T-helper 22 cell (primary cell): Measurements from ENCODE around the gene GIPC2.
A peak's percentile ranks its signal among the peaks of the same experiment; 100 is the strongest.
"Not testable (repeated sequence)": the region's sequence is repeated elsewhere in the genome, so short reads cannot be mapped to it uniquely, and the experiment has no call there.

ENCODE experiments used
- DNase-seq: peaks from one replicate; pipeline ENCODE4 v3.0.0-alpha.2; 2020; ENCODE audit warnings: low read depth

GIPC2 gene

GRCh38 chr1:78045926-78046778, at the start of gene GIPC2:
Gene GIPC2 (plus strand): TSS chr1:78045966. CDS start chr1:78046095, 129 bp downstream.
- DNase-seq = no peak

- DNase-seq = no peak
These were observed 49.0 kb upstream of the GIPC2 start for GRCh38 chr1:77996734-77997133.

GRCh38 chr1:78000536-78000935, 45.2 kb upstream of the GIPC2 start:
- not testable (repeated sequence) for DNase-seq

- no peak for DNase-seq
These were observed 42.6 kb upstream of the GIPC2 start for GRCh38 chr1:78003070-78003746.

- peak; percentile 14 for DNase-seq
These were observed 41.7 kb upstream of the GIPC2 start for GRCh38 chr1:78003882-78004718.

- peak; percentile 61 for DNase-seq
These were observed 40.9 kb upstream of the GIPC2 start, which contains the start of gene DNAJB4 for GRCh38 chr1:78004719-78005447. Gene DNAJB4 (plus strand): TSS chr1:78004939. CDS start chr1:78005111, 172 bp downstream.

GRCh38 chr1:78005448-78005722, 40.4 kb upstream of the GIPC2 start:
- no peak for DNase-seq

GRCh38 chr1:78005755-78006154, 40.0 kb upstream of the GIPC2 start:
- DNase-seq = no peak

- DNase-seq = no peak
These were observed 39.2 kb upstream of the GIPC2 start for GRCh38 chr1:78006521-78006920.

- no peak for DNase-seq
These were observed 38.0 kb upstream of the GIPC2 start for GRCh38 chr1:78007677-78008341.

- DNase-seq = no peak
These were observed 36.5 kb upstream of the GIPC2 start for GRCh38 chr1:78009276-78009675.

- DNase-seq = no peak
These were observed 35.9 kb upstream of the GIPC2 start for GRCh38 chr1:78009836-78010235.

GRCh38 chr1:78011050-78011449, 34.7 kb upstream of the GIPC2 start:
- DNase-seq = no peak

- DNase-seq = no peak
These were observed 30.6 kb upstream of the GIPC2 start for GRCh38 chr1:78015148-78015547.

- DNase-seq = no peak
These were observed 26.7 kb upstream of the GIPC2 start for GRCh38 chr1:78019024-78019423.

- DNase-seq = not testable (repeated sequence)
These were observed 24.6 kb upstream of the GIPC2 start for GRCh38 chr1:78021134-78021533.

- no peak for DNase-seq
These were observed 16.0 kb upstream of the GIPC2 start for GRCh38 chr1:78029793-78030192.

- no peak for DNase-seq
These were observed 12.6 kb upstream of the GIPC2 start for GRCh38 chr1:78032996-78033796.

GRCh38 chr1:78033797-78034172, 12.0 kb upstream of the GIPC2 start:
- DNase-seq = no peak

GRCh38 chr1:78035121-78035520, 10.6 kb upstream of the GIPC2 start:
- DNase-seq = no peak

GRCh38 chr1:78036450-78036849, 9.3 kb upstream of the GIPC2 start:
- no peak for DNase-seq
